CD4-positive, CD25-positive, alpha-beta regulatory T cell (primary cell): ENCODE data around the gene FAM83C. TPM values are rescaled to one million over a fixed set of nuclear protein-coding genes. Genes with fewer than 3 reads are reported as not detected.
A peak's percentile ranks its signal among the peaks of the same experiment; 100 is the strongest.

Experiments
- ATAC-seq, 2 donors: fragments of 150-1000 bp; cut with Tn5 transposase; one replicate each; pipeline ENCODE4 v1.10.0; 2021; ENCODE audit warnings: low read depth in 2 of 2, moderate number of reproducible peaks in 2 of 2, moderate library complexity in 1 of 2
- DNase-seq, 3 donors: peaks; one replicate each; pipeline versions ENCODE4 v3.0.0 to v3.0.0-alpha.2; 2012 to 2022; ENCODE audit warnings: mixed read lengths in 1 of 3
- H3K27ac ChIP-seq: one replicate; pipeline ENCODE4 v1.7.0; 2013; ENCODE audit warnings: mild to moderate bottlenecking, low read length; ENCODE audit not compliant: insufficient read depth, poor library complexity, severe bottlenecking
- H3K27me3 ChIP-seq: one replicate; pipeline ENCODE4 v1.7.0; 2013; ENCODE audit warnings: low read length; ENCODE audit not compliant: control insufficient read depth, insufficient read depth
- H3K36me3 ChIP-seq: one replicate; pipeline ENCODE4 v1.7.0; 2013; ENCODE audit warnings: mild to moderate bottlenecking, low read length, moderate library complexity; ENCODE audit not compliant: control insufficient read depth, insufficient read depth
- H3K4me1 ChIP-seq: 2 replicates; pipeline ENCODE4 v1.7.0; 2013; ENCODE audit warnings: mild to moderate bottlenecking, low read length; ENCODE audit not compliant: insufficient read depth, control insufficient read depth, poor library complexity, severe bottlenecking
- H3K4me3 ChIP-seq: one replicate; pipeline ENCODE4 v1.7.0; 2013; ENCODE audit warnings: low read depth, mild to moderate bottlenecking, low read length, moderate library complexity
- H3K9me3 ChIP-seq, 2 experiments: 1 replicate in 1 of 2; 2 replicates in 1 of 2; pipeline ENCODE4 v1.7.0; 2013; ENCODE audit warnings: low read length in 2 of 2, mild to moderate bottlenecking in 1 of 2, moderate library complexity in 1 of 2; ENCODE audit not compliant: control insufficient read depth in 2 of 2
- H3K27ac Mint-ChIP-seq, 3 donors: one replicate each; pipeline ENCODE4 v1.8.0; 2020 to 2022; ENCODE audit warnings: mild to moderate bottlenecking in 3 of 3, mixed read lengths in 3 of 3, moderate library complexity in 2 of 3
- H3K27me3 Mint-ChIP-seq: one replicate; pipeline ENCODE4 v1.8.0; 2022; ENCODE audit warnings: mild to moderate bottlenecking, mixed read lengths
- H3K36me3 Mint-ChIP-seq: one replicate; pipeline ENCODE4 v1.8.0; 2020; ENCODE audit warnings: mixed read lengths
- H3K4me1 Mint-ChIP-seq, 4 donors: one replicate each; pipeline ENCODE4 v1.8.0; 2020 to 2022; ENCODE audit warnings: mixed read lengths in 4 of 4, mild to moderate bottlenecking in 1 of 4
- H3K4me3 Mint-ChIP-seq, 4 donors: one replicate each; pipeline ENCODE4 v1.8.0; 2020 to 2022; ENCODE audit warnings: mild to moderate bottlenecking in 4 of 4, mixed read lengths in 4 of 4, moderate library complexity in 3 of 4
- H3K9me3 Mint-ChIP-seq, 7 donors: one replicate each; pipeline ENCODE4 v1.8.0; 2020 to 2022; ENCODE audit warnings: mixed read lengths in 7 of 7, mild to moderate bottlenecking in 3 of 7, moderate library complexity in 2 of 7
- polyA plus RNA-seq, 4 donors: library from polyadenylated mRNA; unstranded; fragments of 300-500 nt; fragmentation: Illumina TruSeq; gene quantifications; one replicate each; pipeline ENCODE4 v1.2.3, GENCODE V29; 2021
- total RNA-seq: library from RNA; stranded (reverse); gene quantifications from one replicate; pipeline ENCODE4 v1.2.3, GENCODE V29; 2022

The FAM83C gene
- total and polyA plus RNA-seq, 5 donors from 2014 or later: not detected

GRCh38 chr20:35305682-35306556 lies 13.7 kb upstream of the FAM83C start:
- ATAC-seq: peak; percentile 65 to 68
- H3K9me3 Mint-ChIP-seq: no peaks in the 10 kb centered on the region
- H3K4me3 Mint-ChIP-seq: no peak overlapping the region

GRCh38 chr20:35304956-35305355 lies 12.7 kb upstream of the FAM83C start:
- ATAC-seq (no peak), DNase-seq (no peak)
- Mint-ChIP-seq H3K4me3 (no peak overlapping the region), H3K36me3 (peaks cover 6% of the 10 kb centered on the region), H3K27me3 (no peaks in the 10 kb centered on the region), H3K4me1 (peaks cover 4 to 15% (median 7%) of the 10 kb centered on the region in 4 donors), H3K27ac (no peak overlapping the region), H3K9me3 (no peaks in the 10 kb centered on the region)
- Histone ChIP-seq H3K4me1 (peaks cover 7% of the 10 kb centered on the region), H3K9me3 (no peaks in the 10 kb centered on the region), H3K36me3 (peaks cover 4% of the 10 kb centered on the region), H3K27ac (no peak overlapping the region), H3K4me3 (no peak overlapping the region), H3K27me3 (no peaks in the 10 kb centered on the region)

More at GRCh38 chr20:35305682-35306556, 13.7 kb upstream of the FAM83C start:
- Histone ChIP-seq H3K27ac (no peak overlapping the region), H3K27me3 (no peaks in the 10 kb centered on the region), H3K9me3 (no peaks in the 10 kb centered on the region), H3K4me3 (no peak overlapping the region), H3K4me1 (peaks cover 7% of the 10 kb centered on the region), H3K36me3 (peaks cover 4% of the 10 kb centered on the region)
- H3K27ac Mint-ChIP-seq: peak overlapping the region in 2 of 3 donors; percentile 36 to 62
- H3K36me3 Mint-ChIP-seq: peaks cover 8% of the 10 kb centered on the region
- H3K4me1 Mint-ChIP-seq: peaks cover 4 to 15% (median 7%) of the 10 kb centered on the region in 4 donors
- no peaks in the 10 kb centered on the region for H3K27me3 Mint-ChIP-seq
- peak in 1 of 3 donors; percentile 56 for DNase-seq

GRCh38 chr20:35303735-35304491 lies 11.7 kb upstream of the FAM83C start:
- Mint-ChIP-seq H3K27ac (peak overlapping the region in 2 of 3 donors; percentile 21 to 85), H3K36me3 (peaks cover 4% of the 10 kb centered on the region), H3K9me3 (no peaks in the 10 kb centered on the region), H3K4me1 (peaks cover 4 to 15% (median 8%) of the 10 kb centered on the region in 4 donors), H3K27me3 (no peaks in the 10 kb centered on the region), H3K4me3 (no peak overlapping the region)
- Histone ChIP-seq H3K9me3 (no peaks in the 10 kb centered on the region), H3K36me3 (peaks cover 4% of the 10 kb centered on the region), H3K4me1 (peaks cover 7% of the 10 kb centered on the region), H3K27ac (no peak overlapping the region), H3K4me3 (no peak overlapping the region), H3K27me3 (no peaks in the 10 kb centered on the region)
- DNase-seq (peak; percentile 71 to 93 (median 83)), ATAC-seq (peak; percentile 83 to 84)

GRCh38 chr20:35303382-35303734 lies 11.1 kb upstream of the FAM83C start:
- no peaks in the 10 kb centered on the region for H3K27me3 ChIP-seq
- no peak overlapping the region for H3K4me3 Mint-ChIP-seq
- H3K9me3 ChIP-seq: no peaks in the 10 kb centered on the region
- no peak for ATAC-seq
- H3K27ac ChIP-seq: no peak overlapping the region
- peaks cover 4% of the 10 kb centered on the region for H3K36me3 ChIP-seq
- no peak overlapping the region for H3K4me3 ChIP-seq
- H3K9me3 Mint-ChIP-seq: peaks cover 0 to 2% (median 0%) of the 10 kb centered on the region in 7 donors
- H3K4me1 ChIP-seq: peaks cover 7% of the 10 kb centered on the region
- H3K4me1 Mint-ChIP-seq: peaks cover 4 to 15% (median 8%) of the 10 kb centered on the region in 4 donors
- peak overlapping the region in 1 of 3 donors; percentile 85 for H3K27ac Mint-ChIP-seq
- peaks cover 4% of the 10 kb centered on the region for H3K36me3 Mint-ChIP-seq
- DNase-seq: no peak
- H3K27me3 Mint-ChIP-seq: no peaks in the 10 kb centered on the region

- Histone ChIP-seq H3K27me3 (no peaks in the 10 kb centered on the region), H3K27ac (no peak overlapping the region), H3K36me3 (peaks cover 4% of the 10 kb centered on the region), H3K4me1 (peaks cover 7% of the 10 kb centered on the region), H3K9me3 (no peaks in the 10 kb centered on the region), H3K4me3 (no peak overlapping the region)
- no peak for ATAC-seq
- peak in 1 of 3 donors; percentile 28 for DNase-seq
- Mint-ChIP-seq H3K4me1 (peaks cover 4 to 15% (median 8%) of the 10 kb centered on the region in 4 donors), H3K9me3 (peaks cover 0 to 3% (median 0%) of the 10 kb centered on the region in 7 donors), H3K27ac (no peak overlapping the region), H3K4me3 (no peak overlapping the region), H3K36me3 (peaks cover 4% of the 10 kb centered on the region), H3K27me3 (no peaks in the 10 kb centered on the region)
These were observed 10.5 kb upstream of the FAM83C start for GRCh38 chr20:35302421-35303335.

- Mint-ChIP-seq H3K27ac (no peak overlapping the region), H3K9me3 (peaks cover 0 to 3% (median 0%) of the 10 kb centered on the region in 7 donors), H3K4me1 (peaks cover 4 to 15% (median 7%) of the 10 kb centered on the region in 4 donors), H3K27me3 (no peaks in the 10 kb centered on the region), H3K36me3 (peaks cover 4% of the 10 kb centered on the region), H3K4me3 (no peak overlapping the region)
- Histone ChIP-seq H3K27me3 (no peaks in the 10 kb centered on the region), H3K9me3 (no peaks in the 10 kb centered on the region), H3K27ac (no peak overlapping the region), H3K36me3 (peaks cover 4% of the 10 kb centered on the region), H3K4me3 (no peak overlapping the region), H3K4me1 (peaks cover 7% of the 10 kb centered on the region)
- DNase-seq (no peak), ATAC-seq (no peak)
These were observed 9.2 kb upstream of the FAM83C start for GRCh38 chr20:35301426-35301825.
